Hepatocyte (in vitro differentiated cells): ENCODE results near the gene ANHX.

ENCODE experiments used
- EZH2phosphoT487 ChIP-seq: fragments of 200-600 bp; sonication (generic); IDR thresholded peaks from one replicate; pipeline ENCODE4 v1.6.1; 2018; ENCODE audit warnings: antibody characterized with exemption, mild to moderate bottlenecking, low read depth, moderate library complexity; ENCODE audit not compliant: unreplicated experiment, severe bottlenecking
- TF ChIP-seq, protein P1 (sequence below): fragments of 200-600 bp; sonication (generic); IDR thresholded peaks from 2 replicates; pipeline ENCODE4 v1.5.1; 2016; ENCODE audit warnings: antibody characterized with exemption, mild to moderate bottlenecking; ENCODE audit not compliant: poor library complexity

GRCh38 chr12:133174901-133175300 lies 60.8 kb downstream of the ANHX start:
- TF ChIP-seq, protein P1, sequence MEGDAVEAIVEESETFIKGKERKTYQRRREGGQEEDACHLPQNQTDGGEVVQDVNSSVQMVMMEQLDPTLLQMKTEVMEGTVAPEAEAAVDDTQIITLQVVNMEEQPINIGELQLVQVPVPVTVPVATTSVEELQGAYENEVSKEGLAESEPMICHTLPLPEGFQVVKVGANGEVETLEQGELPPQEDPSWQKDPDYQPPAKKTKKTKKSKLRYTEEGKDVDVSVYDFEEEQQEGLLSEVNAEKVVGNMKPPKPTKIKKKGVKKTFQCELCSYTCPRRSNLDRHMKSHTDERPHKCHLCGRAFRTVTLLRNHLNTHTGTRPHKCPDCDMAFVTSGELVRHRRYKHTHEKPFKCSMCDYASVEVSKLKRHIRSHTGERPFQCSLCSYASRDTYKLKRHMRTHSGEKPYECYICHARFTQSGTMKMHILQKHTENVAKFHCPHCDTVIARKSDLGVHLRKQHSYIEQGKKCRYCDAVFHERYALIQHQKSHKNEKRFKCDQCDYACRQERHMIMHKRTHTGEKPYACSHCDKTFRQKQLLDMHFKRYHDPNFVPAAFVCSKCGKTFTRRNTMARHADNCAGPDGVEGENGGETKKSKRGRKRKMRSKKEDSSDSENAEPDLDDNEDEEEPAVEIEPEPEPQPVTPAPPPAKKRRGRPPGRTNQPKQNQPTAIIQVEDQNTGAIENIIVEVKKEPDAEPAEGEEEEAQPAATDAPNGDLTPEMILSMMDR = no peak
- TF ChIP-seq EZH2phosphoT487 = no peak
